ENCODE results near the gene VIM. TPM values are rescaled to one million over a fixed set of nuclear protein-coding genes. Genes with fewer than 3 reads are reported as not detected.

Gene VIM
- total RNA-seq, 2 donors from 2014 or later, result 1,022 to 1,600 TPM

DNA sequence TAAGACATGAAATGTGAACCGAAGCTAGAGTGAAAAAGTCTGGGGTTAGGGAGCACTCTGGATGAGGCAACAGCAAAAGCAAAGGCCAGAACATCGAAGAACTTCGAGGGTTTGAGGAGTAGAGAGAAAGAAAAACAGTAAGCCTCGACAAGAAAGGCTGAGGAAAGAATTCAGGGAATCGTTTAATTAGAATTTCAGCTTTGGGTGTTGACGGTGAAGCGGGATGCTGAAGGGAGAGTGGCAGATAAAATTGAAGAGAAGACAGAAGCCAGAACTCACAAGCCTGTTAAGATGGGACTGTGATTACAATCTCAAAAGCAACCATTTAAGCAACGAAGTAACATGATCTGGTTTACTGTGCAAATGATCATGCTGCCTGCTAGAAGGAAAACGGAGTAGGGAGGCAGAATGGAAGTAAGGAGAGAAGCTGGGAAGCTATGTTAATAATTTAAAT is 28.7 kb upstream of the VIM start:
- Histone ChIP-seq H3K27me3 (no peaks in the 10 kb centered on the region), H3K9me3 (no peaks in the 10 kb centered on the region), H3K27ac (peak overlapping the region; percentile 86 to 94), H3K36me3 (no peaks in the 10 kb centered on the region), H3K4me3 (peak overlapping the region in 1 of 2 donors; percentile 69), H3K4me1 (peaks cover 0 to 15% of the 10 kb centered on the region in 2 donors)
- TF ChIP-seq, protein P1, sequence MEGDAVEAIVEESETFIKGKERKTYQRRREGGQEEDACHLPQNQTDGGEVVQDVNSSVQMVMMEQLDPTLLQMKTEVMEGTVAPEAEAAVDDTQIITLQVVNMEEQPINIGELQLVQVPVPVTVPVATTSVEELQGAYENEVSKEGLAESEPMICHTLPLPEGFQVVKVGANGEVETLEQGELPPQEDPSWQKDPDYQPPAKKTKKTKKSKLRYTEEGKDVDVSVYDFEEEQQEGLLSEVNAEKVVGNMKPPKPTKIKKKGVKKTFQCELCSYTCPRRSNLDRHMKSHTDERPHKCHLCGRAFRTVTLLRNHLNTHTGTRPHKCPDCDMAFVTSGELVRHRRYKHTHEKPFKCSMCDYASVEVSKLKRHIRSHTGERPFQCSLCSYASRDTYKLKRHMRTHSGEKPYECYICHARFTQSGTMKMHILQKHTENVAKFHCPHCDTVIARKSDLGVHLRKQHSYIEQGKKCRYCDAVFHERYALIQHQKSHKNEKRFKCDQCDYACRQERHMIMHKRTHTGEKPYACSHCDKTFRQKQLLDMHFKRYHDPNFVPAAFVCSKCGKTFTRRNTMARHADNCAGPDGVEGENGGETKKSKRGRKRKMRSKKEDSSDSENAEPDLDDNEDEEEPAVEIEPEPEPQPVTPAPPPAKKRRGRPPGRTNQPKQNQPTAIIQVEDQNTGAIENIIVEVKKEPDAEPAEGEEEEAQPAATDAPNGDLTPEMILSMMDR (IDR thresholded peaks at IDR 0.05), result no peak
- DNase-seq (ENCODE audit: low spot score), result no peak

DNA sequence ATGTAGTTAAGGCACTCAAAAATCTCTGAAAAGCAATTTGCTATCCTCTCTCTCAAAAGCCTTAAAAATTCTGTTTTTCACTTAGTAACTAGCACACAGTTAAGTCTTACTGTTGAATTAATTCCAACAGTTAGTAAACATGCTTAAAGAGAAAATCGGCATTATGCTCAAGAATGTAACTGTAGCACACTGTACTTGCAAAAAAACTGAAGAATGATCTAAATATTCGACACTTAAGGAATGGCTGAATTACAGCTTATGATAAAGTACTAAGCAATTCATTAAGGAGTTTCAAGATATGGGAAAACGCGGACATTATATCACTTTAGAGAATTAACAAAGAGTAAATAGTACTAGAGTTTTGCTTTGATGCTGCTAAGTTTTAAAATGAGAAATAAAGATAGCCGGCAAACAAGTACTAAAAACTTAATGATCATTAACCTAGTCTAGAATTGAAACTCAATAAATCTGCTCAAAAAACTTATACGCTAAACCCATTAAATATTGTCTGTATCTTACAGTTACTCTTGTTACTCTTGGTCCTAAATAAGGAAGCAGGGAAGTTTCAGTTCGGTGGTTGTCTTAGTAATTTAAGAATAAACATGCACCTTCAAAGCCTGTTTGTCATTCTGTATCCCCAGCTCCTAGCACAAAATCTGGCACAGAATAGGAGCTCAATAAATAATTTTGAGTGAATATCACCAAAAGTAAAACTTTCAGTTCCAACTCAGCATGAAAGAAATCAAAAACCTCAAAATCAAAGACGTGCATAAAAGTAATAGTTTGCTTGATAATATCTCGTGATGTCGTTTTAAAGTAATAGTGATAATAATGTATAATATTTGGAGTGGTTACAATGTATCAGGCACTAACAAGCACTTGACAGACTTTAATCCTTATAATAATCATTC is 27.8 kb upstream of the VIM start:
- H3K27ac ChIP-seq, result peak overlapping the region; percentile 86 to 94
- TF ChIP-seq, protein P1 (IDR thresholded peaks at IDR 0.05), result no peak
- no peak for DNase-seq (ENCODE audit: low spot score)
- H3K36me3 ChIP-seq, result no peaks in the 10 kb centered on the region
- H3K4me3 ChIP-seq, result peak overlapping the region; percentile 69 to 82
- peaks cover 0 to 15% of the 10 kb centered on the region in 2 donors for H3K4me1 ChIP-seq
- no peaks in the 10 kb centered on the region for H3K27me3 ChIP-seq
- no peaks in the 10 kb centered on the region for H3K9me3 ChIP-seq

DNA sequence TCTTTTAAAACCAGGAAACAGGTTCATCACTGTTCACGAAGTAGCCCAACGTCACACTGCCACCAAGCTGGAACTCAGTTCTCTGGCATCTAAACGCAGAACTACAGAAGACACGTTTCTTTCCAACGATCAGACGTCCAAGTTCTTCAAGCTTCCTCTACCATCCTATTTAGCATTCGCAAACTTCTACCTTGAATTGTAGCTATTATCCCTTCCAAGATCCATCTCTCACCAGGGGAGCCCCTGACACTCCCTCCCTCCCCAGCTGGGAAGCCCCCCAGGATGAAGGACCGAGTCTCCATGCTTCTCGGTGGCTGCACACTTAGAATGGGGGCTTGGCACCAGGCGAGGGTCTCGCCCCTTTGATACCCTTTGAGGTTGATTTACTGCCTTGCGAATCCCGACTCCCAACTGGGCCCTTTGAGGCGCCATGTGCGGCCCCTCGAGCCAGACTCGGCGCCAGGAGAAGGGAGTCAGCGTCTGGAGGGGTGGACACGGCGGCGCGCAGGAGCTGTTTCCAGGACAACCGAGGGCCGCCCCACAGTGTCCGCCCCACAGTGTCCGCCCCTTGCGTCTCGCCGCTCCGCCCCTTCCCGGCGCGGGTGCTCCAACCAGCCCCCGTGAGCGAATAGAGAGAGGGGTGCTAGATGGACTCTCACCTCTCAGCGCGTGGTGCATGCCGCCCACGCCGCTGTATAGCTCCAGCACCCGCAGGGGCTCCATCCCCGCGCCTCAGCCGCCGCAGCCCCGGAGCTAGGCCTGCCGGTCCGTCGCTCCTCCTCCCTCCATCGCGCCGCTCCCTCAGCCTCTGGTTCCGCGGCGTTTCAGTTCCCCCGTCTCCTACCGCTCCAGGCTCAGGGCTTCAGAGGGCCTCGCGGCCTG is 26.9 kb upstream of the VIM start, which contains the start of gene TRDMT1:
Gene TRDMT1 (minus strand): TSS at position 761 of the 882 bp plus-strand sequence. CDS start 38 bp downstream, at position 723.
- H3K4me1 ChIP-seq, result peaks cover 0 to 15% of the 10 kb centered on the region in 2 donors
- peak; percentile 88 for DNase-seq (ENCODE audit: low spot score)
- TF ChIP-seq, protein P1 (IDR thresholded peaks at IDR 0.05), result peak in 1 of 2 donors; percentile 40
- H3K36me3 ChIP-seq, result no peaks in the 10 kb centered on the region
- no peaks in the 10 kb centered on the region for H3K27me3 ChIP-seq
- peak within 1 kb of the TSS; percentile 86 to 94 for H3K27ac ChIP-seq
- H3K9me3 ChIP-seq, result no peaks in the 10 kb centered on the region
- H3K4me3 ChIP-seq, result peak within 1 kb of the TSS; percentile 69 to 82

DNA sequence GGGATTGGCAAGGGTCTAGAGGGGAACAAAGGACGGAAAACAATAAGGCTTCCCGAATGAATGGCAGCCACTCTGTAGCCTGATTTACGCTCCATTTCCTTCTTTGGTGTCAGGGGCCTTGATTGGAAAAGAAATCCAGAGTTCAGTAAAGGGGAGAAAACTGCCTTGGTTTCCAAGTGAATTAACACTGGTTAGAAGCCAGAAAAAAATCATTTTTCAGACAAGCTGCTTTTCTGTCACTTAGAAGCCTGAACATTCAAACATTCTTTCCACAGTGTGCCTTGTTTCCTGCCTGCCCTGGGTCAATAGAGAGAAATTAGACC is 26.3 kb upstream of the VIM start:
- H3K27ac ChIP-seq, result peak overlapping the region; percentile 86 to 94
- no peaks in the 10 kb centered on the region for H3K36me3 ChIP-seq
- DNase-seq (ENCODE audit: low spot score), result no peak
- peak overlapping the region; percentile 69 to 82 for H3K4me3 ChIP-seq
- TF ChIP-seq, protein P1 (IDR thresholded peaks at IDR 0.05), result no peak
- no peaks in the 10 kb centered on the region for H3K9me3 ChIP-seq
- no peaks in the 10 kb centered on the region for H3K27me3 ChIP-seq
- H3K4me1 ChIP-seq, result peaks cover 0 to 15% of the 10 kb centered on the region in 2 donors

DNA sequence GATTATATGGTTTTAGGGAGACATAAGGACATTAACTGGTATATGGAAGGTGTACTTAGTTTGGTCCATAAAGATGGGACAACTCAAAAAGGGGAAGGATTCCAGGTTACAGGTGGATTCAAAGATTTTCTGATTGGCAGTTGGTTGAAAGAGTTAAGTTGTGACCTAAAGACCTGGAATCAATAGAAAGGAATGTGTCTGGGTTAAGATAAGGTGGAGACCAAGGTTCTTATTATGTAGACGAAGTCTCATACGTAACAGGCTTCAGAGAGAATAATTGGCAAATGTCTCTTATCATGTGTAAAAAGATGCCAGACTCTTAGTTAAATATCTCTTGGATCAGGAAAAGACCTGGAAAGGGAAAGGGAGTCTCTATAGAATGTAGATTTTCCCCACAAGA is 25.5 kb upstream of the VIM start:
- Histone ChIP-seq H3K27ac (no peak overlapping the region), H3K4me3 (no peak overlapping the region), H3K4me1 (peaks cover 0 to 15% of the 10 kb centered on the region in 2 donors), H3K9me3 (no peaks in the 10 kb centered on the region), H3K27me3 (no peaks in the 10 kb centered on the region), H3K36me3 (no peaks in the 10 kb centered on the region)
- TF ChIP-seq, protein P1 (IDR thresholded peaks at IDR 0.05), result no peak
- no peak for DNase-seq (ENCODE audit: low spot score)
